Adrenal gland (tissue), 12 donors: Measurements from ENCODE around the gene REEP3. TPM values are rescaled to one million over a fixed set of nuclear protein-coding genes. Genes with fewer than 3 reads are reported as not detected.

Source experiments
- DNase-seq, 7 donors: peaks; one replicate each; pipeline ENCODE4 v3.0.0-alpha.2; 2019 to 2020
- H3K27ac ChIP-seq, 5 donors: fragments of 200-600 bp; sonication (generic) in 4 of 5; 1 replicate in 3 of 5; 2 replicates in 2 of 5; pipeline versions ENCODE4 v1.5.1 to v1.8.0; 2016 to 2020; ENCODE audit warnings: mild to moderate bottlenecking in 1 of 5
- H3K27me3 ChIP-seq: fragments of 200-600 bp; 2 replicates; pipeline ENCODE4 v1.8.0; 2021
- H3K36me3 ChIP-seq, 2 donors: fragments of 200-600 bp; replicated peaks in 1 of 2; 1 replicate in 1 of 2; 2 replicates in 1 of 2; pipeline versions ENCODE4 v1.5.1 to v1.8.0; 2018 to 2022
- H3K4me1 ChIP-seq, 2 donors: fragments of 200-600 bp; replicated peaks in 1 of 2; 1 replicate in 1 of 2; 2 replicates in 1 of 2; pipeline versions ENCODE4 v1.5.1 to v1.8.0; 2018 to 2021
- H3K4me3 ChIP-seq, 4 donors: fragments of 200-600 bp; sonication (generic) in 3 of 4; one replicate each; pipeline ENCODE4 v1.5.1; 2016 to 2018
- H3K9me3 ChIP-seq, 3 donors: fragments of 200-600 bp; sonication (generic) in 1 of 3; replicated peaks in 1 of 3; 1 replicate in 2 of 3; 2 replicates in 1 of 3; pipeline versions ENCODE4 v1.5.1 to v1.8.0; 2016 to 2021
- CTCF ChIP-seq, 6 experiments: fragments of 450-650 bp in 4 of 6; fragments of 200-600 bp in 2 of 6; sonication (generic) in 1 of 6; IDR thresholded peaks; 1 replicate in 5 of 6; 2 replicates in 1 of 6; pipeline versions ENCODE4 v1.5.1 to v1.8.0; 2016 to 2021; ENCODE audit warnings: antibody characterized with exemption in 6 of 6, mild to moderate bottlenecking in 2 of 6, moderate library complexity in 1 of 6
- POLR2A ChIP-seq, 2 donors: fragments of 450-650 bp; IDR thresholded peaks; one replicate each; pipeline ENCODE4 v1.6.1; 2017; ENCODE audit warnings: antibody characterized with exemption in 2 of 2, mild to moderate bottlenecking in 2 of 2, moderate library complexity in 1 of 2
- WGBS, 4 donors: extraction: QIAGEN DNeasy Blood & Tissue Kit in 2 of 4; methylation state at CpG; one replicate each; pipeline versions ENCODE4 v1.1.5 to v1.1.7; 2013 to 2017; 5-methylcytosine and 5-hydroxymethylcytosine counted together
- intact Hi-C, 2 donors: fragments of 100-400 bp; cut with DNase I; formaldehyde crosslinking; loops; one replicate each; pipeline versions ENCODE4 v1.14.1 to v1.15.0; 2022 to 2023
- polyA plus RNA-seq, 3 donors: library from polyadenylated mRNA; stranded (reverse); fragments of 200-250 nt in 2 of 3; fragments of 350-450 nt in 1 of 3; fragmentation: Illumina TruSeq in 1 of 3; extraction: RNeasy Lipid Tissue Mini Kit (QIAGEN cat#74804) in 1 of 3; gene quantifications; one replicate each; pipeline ENCODE4 v1.2.3, GENCODE V29; 2013 to 2014
- total RNA-seq, 9 donors: library from RNA; depleted of rRNA in 4 of 9; stranded (reverse); fragments of >200 nt in 4 of 9; fragments of 120-200 nt in 1 of 9; fragmentation: NEBNext Ultra II Directional in 1 of 9; extraction: Animal tissue kit (Norgen Biotek cat#: 25700) in 1 of 9; gene quantifications; one replicate each; pipeline versions ENCODE4 v1.1.0 to v1.2.4, GENCODE V29; 2013 to 2023
- donor health status: healthy with polysubstance abuse.
- donor health status: Bipolar disorder and iron deficiency.
- donor health status: DM: yes; HTN: yes; CAD: no.
- donor health status: DM: no; HTN: no; CAD: no.
- donor health status: DM: no; HTN: no; CAD: no.
- donor health status: DM: yes; HTN: yes; CAD: no.

Gene REEP3
- total and polyA plus RNA-seq, 12 donors = 5.1 to 79.8 (median 48.1) TPM

GRCh38 chr10:63584725-63585035, 63.5 kb downstream of the REEP3 start:
- H3K9me3 ChIP-seq = no peaks in the 10 kb centered on the region
- H3K36me3 ChIP-seq = no peaks in the 10 kb centered on the region
- H3K4me3 ChIP-seq = no peak overlapping the region
- no peak for TF ChIP-seq POLR2A (IDR thresholded peaks at IDR 0.05)
- TF ChIP-seq CTCF (IDR thresholded peaks at IDR 0.05) = no peak
- intact Hi-C loops = no loop called here
- no peak for DNase-seq
- H3K4me1 ChIP-seq = peaks cover 0 to 21% of the 10 kb centered on the region in 2 donors
- H3K27ac ChIP-seq = no peak overlapping the region
- H3K27me3 ChIP-seq = no peaks in the 10 kb centered on the region

- Histone ChIP-seq H3K36me3 (no peaks in the 10 kb centered on the region), H3K4me1 (peaks cover 0 to 21% of the 10 kb centered on the region in 2 donors), H3K27me3 (no peaks in the 10 kb centered on the region), H3K9me3 (no peaks in the 10 kb centered on the region), H3K4me3 (no peak overlapping the region), H3K27ac (no peak overlapping the region)
- no peak for DNase-seq
- WGBS, 4 donors = 90 to 94% (median 92%) methylated on average over 1 of the region's 1 CpG
- TF ChIP-seq CTCF (IDR thresholded peaks at IDR 0.05) (no peak), POLR2A (IDR thresholded peaks at IDR 0.05) (no peak)
- intact Hi-C loops = no loop called here
Measured at GRCh38 chr10:63585041-63585440, 63.8 kb downstream of the REEP3 start.

- intact Hi-C loops = no loop called here
- Histone ChIP-seq H3K36me3 (no peaks in the 10 kb centered on the region), H3K27ac (no peak overlapping the region), H3K27me3 (no peaks in the 10 kb centered on the region), H3K4me3 (no peak overlapping the region), H3K9me3 (no peaks in the 10 kb centered on the region), H3K4me1 (peaks cover 0 to 22% of the 10 kb centered on the region in 2 donors)
- no peak for TF ChIP-seq POLR2A (IDR thresholded peaks at IDR 0.05)
- no peak for TF ChIP-seq CTCF (IDR thresholded peaks at IDR 0.05)
- WGBS, 4 donors = 82 to 94% (median 90%) methylated on average over 2 of the region's 2 CpGs
- DNase-seq = no peak
Measured at GRCh38 chr10:63586043-63586442, 64.8 kb downstream of the REEP3 start.

GRCh38 chr10:63587191-63587590, 66.0 kb downstream of the REEP3 start:
- intact Hi-C loops = no loop called here
- WGBS, 4 donors = 94 to 98% (median 95%) methylated on average over 4 of the region's 4 CpGs
- no peaks in the 10 kb centered on the region for H3K27me3 ChIP-seq
- no peak overlapping the region for H3K4me3 ChIP-seq
- H3K4me1 ChIP-seq = peaks cover 0 to 30% of the 10 kb centered on the region in 2 donors
- H3K27ac ChIP-seq = no peak overlapping the region
- H3K36me3 ChIP-seq = no peaks in the 10 kb centered on the region
- no peak for DNase-seq
- no peaks in the 10 kb centered on the region for H3K9me3 ChIP-seq
- no peak for TF ChIP-seq POLR2A (IDR thresholded peaks at IDR 0.05)

GRCh38 chr10:63588436-63589167, 67.4 kb downstream of the REEP3 start:
- no peak overlapping the region for H3K4me3 ChIP-seq
- intact Hi-C loops = no loop called here
- WGBS, 4 donors = 69 to 91% (median 87%) methylated on average over 4 of the region's 4 CpGs

More at GRCh38 chr10:63588436-63589167, 67.4 kb downstream of the REEP3 start:
- TF ChIP-seq POLR2A (IDR thresholded peaks at IDR 0.05) = no peak
- TF ChIP-seq CTCF (IDR thresholded peaks at IDR 0.05) = no peak
- no peaks in the 10 kb centered on the region for H3K36me3 ChIP-seq
- DNase-seq = no peak
- no peak overlapping the region for H3K27ac ChIP-seq
- H3K4me1 ChIP-seq = peaks cover 0 to 26% of the 10 kb centered on the region in 2 donors
- H3K9me3 ChIP-seq = no peaks in the 10 kb centered on the region
- no peaks in the 10 kb centered on the region for H3K27me3 ChIP-seq
